H1 (cell line): ENCODE results near the gene MYL9. TPM values are rescaled to one million over a fixed set of nuclear protein-coding genes. Genes with fewer than 3 reads are reported as not detected.

Experiments used
- CTCF ChIA-PET: fragments of 300-600 bp; sonication (Branson Sonifier 250); formaldehyde crosslinking; loops from one replicate; lab custom pipeline; 2021; ENCODE audit not compliant: partially characterized antibody; lab: Charles Lee
- POLR2A ChIA-PET: fragments of 300-600 bp; sonication (Branson Sonifier 250); formaldehyde crosslinking; loops from one replicate; lab custom pipeline; 2021; ENCODE audit warnings: inconsistent platforms; ENCODE audit not compliant: partially characterized antibody; lab: Charles Lee
- DNase-seq, 2 experiments: peaks; one replicate each; pipeline versions ENCODE4 v3.0.0 to v3.0.0-alpha.2; 2010 to 2022; ENCODE audit warnings: low spot score in 2 of 2, low read depth in 1 of 2, mixed read lengths in 1 of 2
- FAIRE-seq: peaks from 2 replicates; lab custom pipeline; 2011; peaks lifted over from hg19 to GRCh38; lab: Jason Lieb, UNC
- H2AFZ ChIP-seq: 2 replicates; pipeline ENCODE4 v1.8.1; 2012; ENCODE audit warnings: low read length, inconsistent platforms
- H2AK5ac ChIP-seq: 2 replicates; pipeline ENCODE4 v1.6.1; 2013; ENCODE audit warnings: low read depth, low read length
- H2BK120ac ChIP-seq: replicated peaks from 2 replicates; pipeline ENCODE3; 2013; ENCODE audit warnings: low read depth, low read length, inconsistent platforms
- H2BK12ac ChIP-seq: 2 replicates; pipeline ENCODE4 v1.6.1; 2013; ENCODE audit warnings: low read depth, low read length
- H2BK15ac ChIP-seq: 2 replicates; pipeline ENCODE4 v1.6.1; 2013; ENCODE audit warnings: low read length
- H2BK20ac ChIP-seq: 2 replicates; pipeline ENCODE4 v1.6.1; 2013; ENCODE audit warnings: low read length
- H2BK5ac ChIP-seq: 2 replicates; pipeline ENCODE4 v1.6.1; 2013; ENCODE audit warnings: low read depth, low read length
- H3K14ac ChIP-seq: 2 replicates; pipeline ENCODE4 v1.6.1; 2013; ENCODE audit warnings: inconsistent platforms; ENCODE audit not compliant: insufficient read length
- H3K18ac ChIP-seq: 2 replicates; pipeline ENCODE4 v1.6.1; 2013; ENCODE audit warnings: low read length; ENCODE audit errors: extremely low read depth
- H3K23ac ChIP-seq: 2 replicates; pipeline ENCODE4 v1.6.1; 2013; ENCODE audit warnings: inconsistent platforms; ENCODE audit not compliant: insufficient read length
- H3K23me2 ChIP-seq: 2 replicates; pipeline ENCODE4 v1.6.1; 2013; ENCODE audit warnings: low read depth, low read length
- H3K27ac ChIP-seq: 2 replicates; pipeline ENCODE4 v1.6.1; 2011; ENCODE audit warnings: low read depth, low read length, inconsistent platforms
- H3K27me3 ChIP-seq, 4 experiments: replicated peaks in 1 of 4; 1 replicate in 1 of 4; 2 replicates in 3 of 4; pipeline versions ENCODE4 v1.6.1 to v1.8.1; 2011 to 2013; ENCODE audit warnings: low read length in 3 of 4, mild to moderate bottlenecking in 3 of 4, inconsistent platforms in 2 of 4, mixed read lengths in 2 of 4, moderate library complexity in 1 of 4; ENCODE audit not compliant: control insufficient read depth in 3 of 4, insufficient read depth in 3 of 4; ENCODE audit errors: extremely low read depth in 1 of 4
- H3K36me3 ChIP-seq, 4 experiments: 2 replicates each; pipeline versions ENCODE4 v1.6.1 to v1.8.1; 2011 to 2013; ENCODE audit warnings: mild to moderate bottlenecking in 4 of 4, low read length in 3 of 4, moderate library complexity in 2 of 4, control low read depth in 1 of 4, inconsistent platforms in 1 of 4; ENCODE audit not compliant: insufficient read depth in 4 of 4, control insufficient read depth in 2 of 4
- H3K4ac ChIP-seq: replicated peaks from 2 replicates; pipeline ENCODE3; 2013; ENCODE audit warnings: low read length, low read depth, mixed read lengths, inconsistent platforms; ENCODE audit not compliant: insufficient read length
- H3K4me1 ChIP-seq, 4 experiments: replicated peaks in 1 of 4; 1 replicate in 1 of 4; 2 replicates in 3 of 4; pipeline versions ENCODE4 v1.6.1 to v1.8.1; 2011 to 2013; ENCODE audit warnings: low read length in 3 of 4, inconsistent platforms in 2 of 4, mixed read lengths in 1 of 4; ENCODE audit not compliant: insufficient read depth in 4 of 4, control insufficient read depth in 3 of 4
- H3K4me2 ChIP-seq, 2 experiments: 2 replicates each; pipeline versions ENCODE4 v1.6.1 to v1.8.1; 2011 to 2013; ENCODE audit warnings: low read depth in 2 of 2, low read length in 2 of 2, control low read depth in 1 of 2, inconsistent platforms in 1 of 2, mild to moderate bottlenecking in 1 of 2; ENCODE audit not compliant: insufficient read depth in 1 of 2
- H3K4me3 ChIP-seq, 4 experiments: fragments of 200-600, 300-600 bp in 1 of 4; sonication (generic), shearing (Covaris generic), sonication (Bioruptor Twin) in 1 of 4; 2 replicates each; pipeline versions ENCODE4 v1.5.1 to v1.8.1; 2011 to 2016; ENCODE audit warnings: low read length in 4 of 4, low read depth in 3 of 4, control low read depth in 2 of 4, inconsistent platforms in 2 of 4, mild to moderate bottlenecking in 2 of 4, mixed read lengths in 1 of 4, moderate library complexity in 1 of 4; ENCODE audit not compliant: insufficient read depth in 2 of 4; ENCODE audit errors: extremely low read depth in 1 of 4
- H3K56ac ChIP-seq: replicated peaks from 2 replicates; pipeline ENCODE3; 2013; ENCODE audit warnings: low read depth, mild to moderate bottlenecking, mixed read lengths, low read length, inconsistent platforms; ENCODE audit not compliant: insufficient read length
- H3K79me1 ChIP-seq: 2 replicates; pipeline ENCODE4 v1.6.1; 2013; ENCODE audit warnings: low read depth, low read length, control low read depth
- H3K79me2 ChIP-seq, 2 experiments: 2 replicates each; pipeline versions ENCODE4 v1.6.1 to v1.8.1; 2012 to 2013; ENCODE audit warnings: low read length in 2 of 2, mild to moderate bottlenecking in 2 of 2, inconsistent platforms in 1 of 2; ENCODE audit not compliant: insufficient read depth in 2 of 2, control insufficient read depth in 1 of 2
- H3K9ac ChIP-seq, 4 experiments: replicated peaks in 1 of 4; 1 replicate in 1 of 4; 2 replicates in 3 of 4; pipeline versions ENCODE4 v1.6.1 to v1.8.1; 2011 to 2013; ENCODE audit warnings: low read depth in 3 of 4, low read length in 3 of 4, control low read depth in 2 of 4, mild to moderate bottlenecking in 2 of 4, moderate library complexity in 2 of 4, inconsistent platforms in 1 of 4; ENCODE audit errors: extremely low read depth in 1 of 4
- H3K9me3 ChIP-seq, 2 experiments: 2 replicates each; pipeline versions ENCODE4 v1.6.1 to v1.8.1; 2012 to 2013; ENCODE audit warnings: mild to moderate bottlenecking in 2 of 2, moderate library complexity in 2 of 2, control low read depth in 1 of 2, inconsistent platforms in 1 of 2, low read depth in 1 of 2, low read length in 1 of 2, mixed read lengths in 1 of 2; ENCODE audit not compliant: insufficient read depth in 2 of 2
- H4K20me1 ChIP-seq, 2 experiments: replicated peaks in 1 of 2; 2 replicates each; pipeline versions ENCODE3 to v1.8.1; 2011 to 2013; ENCODE audit warnings: inconsistent platforms in 2 of 2, low read length in 2 of 2, mild to moderate bottlenecking in 1 of 2; ENCODE audit not compliant: insufficient read depth in 2 of 2, control insufficient read depth in 1 of 2
- H4K5ac ChIP-seq: 2 replicates; pipeline ENCODE4 v1.6.1; 2013; ENCODE audit warnings: low read length, low read depth, mixed read lengths, inconsistent platforms; ENCODE audit not compliant: insufficient read length
- H4K8ac ChIP-seq: 2 replicates; pipeline ENCODE4 v1.8.0; 2013; ENCODE audit warnings: mild to moderate bottlenecking, moderate library complexity, low read length, inconsistent platforms; ENCODE audit not compliant: insufficient read depth; ENCODE audit errors: extremely low read depth
- H4K91ac ChIP-seq: replicated peaks from 2 replicates; pipeline ENCODE3; 2013; ENCODE audit warnings: low read length, mixed read lengths, inconsistent platforms; ENCODE audit not compliant: insufficient read length
- CBX8 ChIP-seq: fragments of 300-800, 300-1000 bp; sonication (generic); IDR thresholded peaks from 2 replicates; pipeline ENCODE4 v1.7.1; 2016; ENCODE audit warnings: low read depth, low read length, borderline replicate concordance
- JUND ChIP-seq: IDR thresholded peaks from 2 replicates; pipeline ENCODE4 v1.6.1; 2011; ENCODE audit warnings: mild to moderate bottlenecking, improper control_type of control experiment, low read length
- KDM4A ChIP-seq: IDR thresholded peaks from one replicate; pipeline ENCODE4 v1.7.1; 2012; ENCODE audit warnings: low read depth, mild to moderate bottlenecking, moderate library complexity, low read length, inconsistent platforms; ENCODE audit not compliant: severe bottlenecking
- KDM5A ChIP-seq: fragments of 200-600 bp; IDR thresholded peaks from 2 replicates; pipeline ENCODE4 v1.7.1; 2012; ENCODE audit warnings: mild to moderate bottlenecking, low read length, inconsistent platforms, mixed read lengths
- MAX ChIP-seq: IDR thresholded peaks from 2 replicates; pipeline ENCODE4 v1.6.1; 2012; ENCODE audit warnings: inconsistent platforms
- RBBP5 ChIP-seq: IDR thresholded peaks from 2 replicates; pipeline ENCODE4 v1.7.1; 2012; ENCODE audit warnings: low read depth, mild to moderate bottlenecking, inconsistent platforms, low read length, moderate library complexity, borderline replicate concordance
- RFX5 ChIP-seq: IDR thresholded peaks from 2 replicates; pipeline ENCODE4 v1.6.1; 2011; ENCODE audit warnings: low read depth, low read length, improper control_type of control experiment, borderline replicate concordance
- SP2 ChIP-seq: IDR thresholded peaks from 2 replicates; pipeline ENCODE4 v1.6.1; 2012; ENCODE audit warnings: mild to moderate bottlenecking, low read length, inconsistent platforms
- SRF ChIP-seq: IDR thresholded peaks from 2 replicates; pipeline ENCODE4 v1.6.1; 2011; ENCODE audit warnings: mild to moderate bottlenecking, low read depth, low read length, moderate library complexity
- WGBS, 2 experiments: shearing (Covaris generic) in 1 of 2; methylation state at CpG; one replicate each; pipeline versions ENCODE4 v1.1.6 to v1.1.7; 2013 to 2015; ENCODE audit warnings: low lambda C conversion rate in 2 of 2, mixed read lengths in 2 of 2, inconsistent platforms in 1 of 2, low coverage in 1 of 2, missing lambda C conversion rate in 1 of 2; ENCODE audit not compliant: insufficient replicate concordance in 2 of 2, insufficient coverage in 1 of 2, insufficient read length in 1 of 2; ENCODE audit errors: extremely low coverage in 1 of 2, missing lambda C conversion rate in 1 of 2; 5-methylcytosine and 5-hydroxymethylcytosine counted together
- polyA plus RNA-seq, 7 experiments: library from polyadenylated mRNA; depleted of rRNA in 3 of 7; stranded (reverse) in 5 of 7; unstranded in 2 of 7; fragments of >200 nt in 5 of 7; fragments of 200-250 nt in 2 of 7; gene quantifications; 1 replicate in 5 of 7; 2 replicates in 1 of 7; 4 replicates in 1 of 7; pipeline versions ENCODE4 v1.2.1 to v1.2.3, GENCODE V29; 2011 to 2013; ENCODE audit warnings: missing spikeins in 2 of 7, mixed read lengths in 2 of 7
- total RNA-seq: library from RNA; stranded (reverse); fragmentation: NEBNext Ultra II Directional; extraction: Animal tissue kit (Norgen Biotek cat#: 25700); gene quantifications from 2 replicates; pipeline ENCODE4 v1.2.1, GENCODE V29; 2021

MYL9 gene
- total and polyA plus RNA-seq, 2 of the 8 experiments (the other 6 are each of a cell fraction or from before 2014, with no cell fraction given) = 26.8 to 193 TPM

- peaks cover 3 to 15% (median 10%) of the 10 kb centered on the region in 4 experiments; a peak in 6 of 7 replicates for H3K4me1 ChIP-seq
- peaks cover 11% of the 10 kb centered on the region for H3K79me1 ChIP-seq
- H4K91ac ChIP-seq = no peak overlapping the region
- H3K56ac ChIP-seq = no peak overlapping the region
- peaks cover 4 to 55% (median 26%) of the 10 kb centered on the region in 4 experiments for H3K36me3 ChIP-seq
- FAIRE-seq = no peak
- H3K4me2 ChIP-seq = no peak overlapping the region
- no peak overlapping the region for H2BK12ac ChIP-seq
- TF ChIP-seq KDM4A (no peak), RBBP5 (no peak), MAX (no peak), SP2 (no peak), SRF (no peak), RFX5 (no peak), KDM5A (no peak), CBX8 (no peak), JUND (no peak)
- H2BK20ac ChIP-seq = no peak overlapping the region
- no peak overlapping the region for H2AK5ac ChIP-seq
- H4K5ac ChIP-seq = no peak overlapping the region
- WGBS, 2 experiments = 87% methylated on average over 4 of the region's 4 CpGs; no CpG with 5 or more reads in 1 of the 2 experiments
- no peaks in the 10 kb centered on the region for H3K27me3 ChIP-seq
- peak overlapping the region; percentile 25; the same call in 1 of the 2 replicates for H4K8ac ChIP-seq
- H3K4me3 ChIP-seq = no peak overlapping the region
- H3K23ac ChIP-seq = no peak overlapping the region
- ChIA-PET CTCF (interaction anchor here (1.5 to 18.0 kb wide), 3 partner anchors 7 to 41 kb away, joined by 3 to 202 read pairs (median 202); partner anchors contain the start of genes MYL9 and TGIF2), POLR2A (interaction anchor here (26.6 kb wide), 1 partner anchor 9 kb away, joined by 388 read pairs; the partner anchor contains the start of gene TGIF2)
- no peak overlapping the region for H2BK5ac ChIP-seq
- peaks cover 0 to 4% of the 10 kb centered on the region in 2 experiments for H4K20me1 ChIP-seq
- no peak overlapping the region for H2BK120ac ChIP-seq
- no peaks in the 10 kb centered on the region for H3K23me2 ChIP-seq
- no peak overlapping the region for H3K9ac ChIP-seq
- H3K18ac ChIP-seq = no peak overlapping the region; the same call in 1 of the 2 replicates
- no peak overlapping the region for H2AFZ ChIP-seq
- H3K27ac ChIP-seq = no peak overlapping the region
- peaks cover 0 to 26% of the 10 kb centered on the region in 2 experiments; a peak in 2 of 4 replicates for H3K79me2 ChIP-seq
- H2BK15ac ChIP-seq = no peak overlapping the region
- H3K14ac ChIP-seq = no peak overlapping the region
- no peak overlapping the region for H3K4ac ChIP-seq
- no peak for DNase-seq
- H3K9me3 ChIP-seq = peaks cover 6 to 7% of the 10 kb centered on the region in 2 experiments; a peak in 2 of 4 replicates
Observed at GRCh38 chr20:36582322-36582721, 41.0 kb downstream of the MYL9 start.
